HG02970 (cell line): ENCODE data around the gene COL17A1.
A peak's percentile ranks its signal among the peaks of the same experiment; 100 is the strongest.

Source experiments
- ATAC-seq: cut with Tn5 transposase; IDR thresholded peaks from one replicate; pipeline ENCODE4 v1.9.1; 2021; ENCODE audit warnings: mild to moderate bottlenecking, moderate library complexity, moderate number of reproducible peaks; ENCODE audit not compliant: unreplicated experiment, low FRiP score

Gene COL17A1

GRCh38 chr10:103995134-103995533, 90.5 kb downstream of the COL17A1 start:
- ATAC-seq: no peak

GRCh38 chr10:103991393-103992128, 94.1 kb downstream of the COL17A1 start:
- no peak for ATAC-seq

GRCh38 chr10:103990531-103990930, 95.1 kb downstream of the COL17A1 start:
- no peak for ATAC-seq

- ATAC-seq: no peak
Observed at GRCh38 chr10:103990121-103990520, 95.6 kb downstream of the COL17A1 start.

- no peak for ATAC-seq
Observed at GRCh38 chr10:103986360-103986759, 99.3 kb downstream of the COL17A1 start.

GRCh38 chr10:103985726-103986125, 100.0 kb downstream of the COL17A1 start:
- no peak for ATAC-seq

- ATAC-seq: peak; percentile 64
Observed at GRCh38 chr10:103983367-103983911, 102.2 kb downstream of the COL17A1 start.

GRCh38 chr10:103982639-103983038, 103.0 kb downstream of the COL17A1 start:
- no peak for ATAC-seq
